HCT116 (cell line): ENCODE results near the gene DAAM1. TPM values are rescaled to one million over a fixed set of nuclear protein-coding genes. Genes with fewer than 3 reads are reported as not detected.

Experiments
- ATAC-seq: fragments of 200-7000 bp; cut with Tn5 transposase; 2 replicates; pipeline ENCODE4 v1.9.1; 2020; ENCODE audit warnings: mild to moderate bottlenecking, moderate library complexity
- BruUV-seq: library from RNA; stranded (reverse); fragments of 400-500 nt; replicated peaks from 2 replicates; lab custom pipeline; 2021; lab: Mats Ljungman, UMichigan
- CTCF ChIA-PET: fragments of 300-600 bp; sonication (Branson Sonifier 250); formaldehyde crosslinking; loops from one replicate; lab custom pipeline; 2021; ENCODE audit warnings: antibody characterized with exemption; lab: Charles Lee
- POLR2A ChIA-PET: fragments of 300-600, 350-600 bp; sonication (Branson Sonifier 250); formaldehyde crosslinking; loops from one replicate; lab custom pipeline; 2021; ENCODE audit warnings: antibody characterized with exemption; lab: Charles Lee
- RAD21 ChIA-PET, 2 experiments: fragments of 300-600 bp; sonication (Branson Sonifier 250); formaldehyde crosslinking; loops; one replicate each; lab custom pipeline; 2023; ENCODE audit warnings: low total read pairs in 2 of 2; ENCODE audit not compliant: uncharacterized antibody in 2 of 2, unreplicated experiment in 2 of 2, low non-redundant PET in 1 of 2; lab: Charles Lee
- DNase-seq: peaks from one replicate; pipeline ENCODE4 v3.0.0-alpha.2; 2010; ENCODE audit warnings: low read depth, low spot score
- H2AFZ ChIP-seq: fragments of 200-600 bp; shearing (Covaris generic), sonication (generic); 2 replicates; pipeline ENCODE4 v1.6.1; 2017; ENCODE audit warnings: low read depth, mixed run types, mixed read lengths, antibody characterized with exemption, low read length; ENCODE audit not compliant: poor library complexity, severe bottlenecking
- H3K27ac ChIP-seq: 2 replicates; pipeline ENCODE4 v1.5.1; 2012; ENCODE audit warnings: low read depth, low read length
- H3K27me3 ChIP-seq: fragments of 200-600 bp; sonication (generic); 2 replicates; pipeline ENCODE4 v1.6.1; 2016; ENCODE audit warnings: mixed run types, low read length, mixed read lengths; ENCODE audit not compliant: insufficient read depth
- H3K36me3 ChIP-seq, 2 experiments: fragments of 200-500 bp in 1 of 2; fragments of 200-600 bp in 1 of 2; sonication (Bioruptor generic) in 1 of 2; sonication (generic) in 1 of 2; 2 replicates each; pipeline versions ENCODE4 v1.5.1 to v1.6.1; 2014 to 2016; ENCODE audit warnings: low read length in 2 of 2, inconsistent platforms in 1 of 2, mixed read lengths in 1 of 2, mixed run types in 1 of 2; ENCODE audit not compliant: insufficient read depth in 2 of 2, control insufficient read depth in 1 of 2
- H3K4me1 ChIP-seq, 2 experiments: fragments of 200-600 bp in 1 of 2; sonication (generic) in 1 of 2; 2 replicates each; pipeline versions ENCODE4 v1.5.1 to v1.6.1; 2012 to 2017; ENCODE audit warnings: low read length in 2 of 2, inconsistent platforms in 1 of 2, mild to moderate bottlenecking in 1 of 2, mixed read lengths in 1 of 2, mixed run types in 1 of 2, moderate library complexity in 1 of 2; ENCODE audit not compliant: insufficient read depth in 2 of 2, control insufficient read depth in 1 of 2
- H3K4me2 ChIP-seq: fragments of 200-600 bp; sonication (generic); 2 replicates; pipeline ENCODE4 v1.6.1; 2017; ENCODE audit warnings: mixed run types, low read length, mixed read lengths
- H3K4me3 ChIP-seq, 2 experiments: fragments of 200-600 bp in 1 of 2; sonication (generic) in 1 of 2; replicated peaks in 1 of 2; 2 replicates each; pipeline ENCODE4 v1.5.1; 2011 to 2016; ENCODE audit warnings: low read length in 2 of 2, control low read depth in 1 of 2, low read depth in 1 of 2, mild to moderate bottlenecking in 1 of 2, mixed read lengths in 1 of 2, mixed run types in 1 of 2
- H3K79me2 ChIP-seq: fragments of 200-600 bp; sonication (generic); 2 replicates; pipeline ENCODE4 v1.6.1; 2017; ENCODE audit warnings: mild to moderate bottlenecking, mixed run types, low read length, moderate library complexity, mixed read lengths; ENCODE audit not compliant: insufficient read depth
- H3K9ac ChIP-seq: fragments of 200-600 bp; sonication (generic); 2 replicates; pipeline ENCODE4 v1.6.1; 2016; ENCODE audit warnings: low read length, mixed read lengths
- H3K9me2 ChIP-seq: fragments of 200-600 bp; sonication (generic), shearing (Covaris generic); 2 replicates; pipeline ENCODE4 v1.6.1; 2017; ENCODE audit warnings: mixed run types, mild to moderate bottlenecking, moderate library complexity; ENCODE audit not compliant: insufficient read depth
- H3K9me3 ChIP-seq, 2 experiments: fragments of 200-500 bp in 1 of 2; fragments of 200-600 bp in 1 of 2; sonication (Bioruptor generic) in 1 of 2; sonication (generic) in 1 of 2; 2 replicates each; pipeline ENCODE4 v1.6.1; 2014 to 2017; ENCODE audit warnings: low read length in 2 of 2, mixed read lengths in 2 of 2, inconsistent platforms in 1 of 2, low read depth in 1 of 2, mild to moderate bottlenecking in 1 of 2, mixed run types in 1 of 2, moderate library complexity in 1 of 2; ENCODE audit not compliant: control insufficient read depth in 1 of 2, insufficient read depth in 1 of 2
- H4K20me1 ChIP-seq: fragments of 200-600 bp; sonication (generic), shearing (Covaris generic); 2 replicates; pipeline ENCODE4 v1.6.1; 2017; ENCODE audit warnings: mixed run types, mild to moderate bottlenecking, moderate library complexity; ENCODE audit not compliant: insufficient read depth
- CBX3 ChIP-seq: IDR thresholded peaks from 2 replicates; pipeline ENCODE4 v1.6.1; 2012; ENCODE audit warnings: low read depth
- CEBPB ChIP-seq: IDR thresholded peaks from 2 replicates; pipeline ENCODE4 v1.6.1; 2012; ENCODE audit warnings: low read depth
- CTCF ChIP-seq, 3 experiments: fragments of 200-600 bp in 1 of 3; sonication (generic) in 1 of 3; IDR thresholded peaks in 2 of 3; conservative IDR thresholded peaks in 1 of 3; 2 replicates each; pipeline ENCODE4 v1.5.1; 2012 to 2017; ENCODE audit warnings: low read depth in 2 of 3, low read length in 2 of 3, antibody characterized with exemption in 1 of 3, borderline replicate concordance in 1 of 3, control low read depth in 1 of 3, mild to moderate bottlenecking in 1 of 3, mixed read lengths in 1 of 3, mixed run types in 1 of 3, moderate library complexity in 1 of 3; ENCODE audit not compliant: insufficient read depth in 1 of 3
- EGR1 ChIP-seq: IDR thresholded peaks from 2 replicates; pipeline ENCODE4 v1.6.1; 2012; ENCODE audit warnings: low read depth
- EZH2 ChIP-seq: fragments of 200-600 bp; sonication (generic); IDR thresholded peaks from 2 replicates; pipeline ENCODE4 v1.6.1; 2017; ENCODE audit warnings: antibody characterized with exemption, mixed run types
- EZH2phosphoT487 ChIP-seq: fragments of 200-600 bp; IDR thresholded peaks from 2 replicates; pipeline ENCODE4 v1.6.1; 2018; ENCODE audit warnings: antibody characterized with exemption, borderline replicate concordance
- JUND ChIP-seq: IDR thresholded peaks from 2 replicates; pipeline ENCODE4 v1.6.1; 2012
- POLR2AphosphoS5 ChIP-seq: IDR thresholded peaks from 2 replicates; pipeline ENCODE4 v1.6.1; 2011; ENCODE audit warnings: mild to moderate bottlenecking, low read depth, low read length, moderate library complexity
- RAD21 ChIP-seq: IDR thresholded peaks from 2 replicates; pipeline ENCODE4 v1.6.1; 2012; ENCODE audit warnings: low read depth, mild to moderate bottlenecking
- REST ChIP-seq: IDR thresholded peaks from 2 replicates; pipeline ENCODE4 v1.6.1; 2012; ENCODE audit warnings: low read depth
- SIN3A ChIP-seq: IDR thresholded peaks from 2 replicates; pipeline ENCODE4 v1.6.1; 2012; ENCODE audit warnings: low read depth
- SP1 ChIP-seq: IDR thresholded peaks from 2 replicates; pipeline ENCODE4 v1.6.1; 2012; ENCODE audit warnings: low read depth
- SRF ChIP-seq: IDR thresholded peaks from 2 replicates; pipeline ENCODE4 v1.6.1; 2012; ENCODE audit warnings: low read depth
- TCF7L2 ChIP-seq: IDR thresholded peaks from 2 replicates; pipeline ENCODE4 v1.7.0; 2011; ENCODE audit warnings: borderline replicate concordance, inconsistent platforms; ENCODE audit not compliant: insufficient read depth, insufficient read length; ENCODE audit errors: extremely low read depth
- YY1 ChIP-seq: IDR thresholded peaks from 2 replicates; pipeline ENCODE4 v1.6.1; 2011; ENCODE audit warnings: low read length, low read depth, moderate library complexity, mild to moderate bottlenecking; ENCODE audit not compliant: insufficient replicate concordance; ENCODE audit errors: extremely low read depth
- ZBTB33 ChIP-seq: IDR thresholded peaks from 2 replicates; pipeline ENCODE4 v1.6.1; 2011; ENCODE audit warnings: mild to moderate bottlenecking, low read length, moderate library complexity; ENCODE audit not compliant: insufficient replicate concordance; ENCODE audit errors: extremely low read depth
- ZFX ChIP-seq: fragments of 450-650 bp; IDR thresholded peaks from 2 replicates; pipeline ENCODE4 v1.6.1; 2017
- ZNF274 ChIP-seq: fragments of 200-500 bp; sonication (Bioruptor generic); IDR thresholded peaks from 2 replicates; pipeline ENCODE4 v1.6.1; 2014; ENCODE audit warnings: mild to moderate bottlenecking, low read depth, low read length, inconsistent platforms
- intact Hi-C: fragments of 100-400 bp; cut with micrococcal nuclease; formaldehyde crosslinking; loops from 2 replicates; pipeline ENCODE4 v1.10.0; 2022
- total RNA-seq: library from RNA; stranded (reverse); gene quantifications from one replicate; pipeline ENCODE4 v1.2.1, GENCODE V29; 2021; ENCODE audit not compliant: unreplicated experiment

DAAM1 gene
- total RNA-seq, 1 experiment from 2014 or later = 10.7 TPM

- Histone ChIP-seq H4K20me1 (no peaks in the 10 kb centered on the region), H3K79me2 (no peaks in the 10 kb centered on the region), H3K27ac (no peak overlapping the region), H3K27me3 (no peaks in the 10 kb centered on the region), H3K9me2 (no peaks in the 10 kb centered on the region), H3K4me3 (no peak overlapping the region), H3K9ac (no peak overlapping the region), H3K9me3 (no peaks in the 10 kb centered on the region), H3K4me2 (no peak overlapping the region), H3K36me3 (no peaks in the 10 kb centered on the region), H3K4me1 (peaks cover 14 to 50% of the 10 kb centered on the region in 2 experiments), H2AFZ (no peak overlapping the region)
- POLR2A ChIA-PET = no interaction called here
- RAD21 ChIA-PET = no interaction called here
- intact Hi-C loops = no loop called here
- TF ChIP-seq POLR2AphosphoS5 (no peak), ZBTB33 (no peak), SRF (no peak), CBX3 (no peak), ZNF274 (no peak), EZH2phosphoT487 (no peak), YY1 (no peak), RAD21 (no peak), JUND (no peak), REST (no peak), SP1 (no peak), TCF7L2 (no peak), CEBPB (no peak), ZFX (no peak), CTCF (IDR thresholded peaks at IDR 0.05 in 2 of 3, conservative IDR thresholded peaks at IDR 0.05 in 1 of 3; ENCODE audit: borderline replicate concordance in 1 of 3, insufficient read depth in 1 of 3, low read depth in 2 of 3, low read length in 2 of 3) (no peak), SIN3A (no peak), EZH2 (no peak), EGR1 (no peak)
- ATAC-seq (no peak), DNase-seq (no peak)
- CTCF ChIA-PET = no interaction called here
- no TSS peak for BruUV-seq
Measured at GRCh38 chr14:59269466-59269865, 81.0 kb downstream of the DAAM1 start.
